Ovary (tissue), 3 donors: ENCODE measurements around the gene GOLGA8S.
"Not testable (repeated sequence)": the region's sequence is repeated elsewhere in the genome, so short reads cannot be mapped to it uniquely, and the experiment has no call there.

Source experiments
- EP300 ChIP-seq: sonication (generic); formaldehyde crosslinking; IDR thresholded peaks from one replicate; pipeline ENCODE4 v1.6.1; 2017; ENCODE audit warnings: antibody characterized with exemption
- POLR2A ChIP-seq: fragments of 450-650 bp; IDR thresholded peaks from one replicate; pipeline ENCODE4 v1.6.1; 2017; ENCODE audit warnings: antibody characterized with exemption, mild to moderate bottlenecking, moderate library complexity
- TF ChIP-seq, protein P1 (sequence below), 3 donors: fragments of 450-650 bp in 2 of 3; fragments of 200-600 bp in 1 of 3; IDR thresholded peaks; one replicate each; pipeline versions ENCODE4 v1.5.1 to v1.8.0; 2016 to 2022; ENCODE audit warnings: antibody characterized with exemption in 3 of 3, mild to moderate bottlenecking in 1 of 3
- donor health status: DM: no; HTN: no; CAD: no.

DNA sequence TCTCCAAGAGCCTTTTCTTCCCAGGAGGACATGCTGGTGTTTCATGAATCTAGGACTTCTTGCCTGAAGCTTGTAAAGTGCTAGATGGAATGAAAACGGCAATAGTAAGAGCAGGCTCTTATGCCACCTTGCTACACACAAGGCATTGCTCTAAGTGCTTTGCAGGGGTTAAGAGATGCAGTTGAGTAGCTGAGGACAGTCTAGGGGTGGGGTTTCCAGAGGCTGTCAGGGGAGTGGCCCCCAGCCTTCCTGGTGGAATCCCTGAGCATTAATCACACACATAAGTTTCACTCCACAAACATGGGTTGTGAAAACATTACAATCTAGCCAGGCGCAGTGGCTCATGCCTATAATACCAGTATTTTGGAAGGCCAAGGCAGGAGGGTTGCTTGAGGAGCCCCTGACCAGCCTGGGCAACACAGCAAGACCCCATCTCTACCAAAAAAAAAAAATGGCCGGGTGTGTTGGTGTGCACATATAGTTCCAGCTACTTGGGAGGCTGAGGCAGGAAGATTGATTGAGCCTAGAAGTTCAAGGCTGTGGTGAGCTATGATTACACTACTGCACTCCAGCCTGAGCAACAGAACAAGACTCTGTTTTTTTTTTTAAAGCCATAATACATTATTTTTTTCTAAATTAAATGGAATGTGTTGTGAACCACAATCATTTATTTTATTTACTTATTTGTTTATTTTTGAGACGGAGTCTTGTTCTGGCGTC, 58.5 kb downstream of the GOLGA8S start:
- TF ChIP-seq, protein P1, sequence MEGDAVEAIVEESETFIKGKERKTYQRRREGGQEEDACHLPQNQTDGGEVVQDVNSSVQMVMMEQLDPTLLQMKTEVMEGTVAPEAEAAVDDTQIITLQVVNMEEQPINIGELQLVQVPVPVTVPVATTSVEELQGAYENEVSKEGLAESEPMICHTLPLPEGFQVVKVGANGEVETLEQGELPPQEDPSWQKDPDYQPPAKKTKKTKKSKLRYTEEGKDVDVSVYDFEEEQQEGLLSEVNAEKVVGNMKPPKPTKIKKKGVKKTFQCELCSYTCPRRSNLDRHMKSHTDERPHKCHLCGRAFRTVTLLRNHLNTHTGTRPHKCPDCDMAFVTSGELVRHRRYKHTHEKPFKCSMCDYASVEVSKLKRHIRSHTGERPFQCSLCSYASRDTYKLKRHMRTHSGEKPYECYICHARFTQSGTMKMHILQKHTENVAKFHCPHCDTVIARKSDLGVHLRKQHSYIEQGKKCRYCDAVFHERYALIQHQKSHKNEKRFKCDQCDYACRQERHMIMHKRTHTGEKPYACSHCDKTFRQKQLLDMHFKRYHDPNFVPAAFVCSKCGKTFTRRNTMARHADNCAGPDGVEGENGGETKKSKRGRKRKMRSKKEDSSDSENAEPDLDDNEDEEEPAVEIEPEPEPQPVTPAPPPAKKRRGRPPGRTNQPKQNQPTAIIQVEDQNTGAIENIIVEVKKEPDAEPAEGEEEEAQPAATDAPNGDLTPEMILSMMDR (IDR thresholded peaks at IDR 0.05), result not testable (repeated sequence)
- TF ChIP-seq POLR2A, EP300: not testable (repeated sequence)
